Measurements from ENCODE around the gene PAFAH1B2.
"Not testable (repeated sequence)": the region's sequence is repeated elsewhere in the genome, so short reads cannot be mapped to it uniquely, and the experiment has no call there.

The PAFAH1B2 gene

DNA sequence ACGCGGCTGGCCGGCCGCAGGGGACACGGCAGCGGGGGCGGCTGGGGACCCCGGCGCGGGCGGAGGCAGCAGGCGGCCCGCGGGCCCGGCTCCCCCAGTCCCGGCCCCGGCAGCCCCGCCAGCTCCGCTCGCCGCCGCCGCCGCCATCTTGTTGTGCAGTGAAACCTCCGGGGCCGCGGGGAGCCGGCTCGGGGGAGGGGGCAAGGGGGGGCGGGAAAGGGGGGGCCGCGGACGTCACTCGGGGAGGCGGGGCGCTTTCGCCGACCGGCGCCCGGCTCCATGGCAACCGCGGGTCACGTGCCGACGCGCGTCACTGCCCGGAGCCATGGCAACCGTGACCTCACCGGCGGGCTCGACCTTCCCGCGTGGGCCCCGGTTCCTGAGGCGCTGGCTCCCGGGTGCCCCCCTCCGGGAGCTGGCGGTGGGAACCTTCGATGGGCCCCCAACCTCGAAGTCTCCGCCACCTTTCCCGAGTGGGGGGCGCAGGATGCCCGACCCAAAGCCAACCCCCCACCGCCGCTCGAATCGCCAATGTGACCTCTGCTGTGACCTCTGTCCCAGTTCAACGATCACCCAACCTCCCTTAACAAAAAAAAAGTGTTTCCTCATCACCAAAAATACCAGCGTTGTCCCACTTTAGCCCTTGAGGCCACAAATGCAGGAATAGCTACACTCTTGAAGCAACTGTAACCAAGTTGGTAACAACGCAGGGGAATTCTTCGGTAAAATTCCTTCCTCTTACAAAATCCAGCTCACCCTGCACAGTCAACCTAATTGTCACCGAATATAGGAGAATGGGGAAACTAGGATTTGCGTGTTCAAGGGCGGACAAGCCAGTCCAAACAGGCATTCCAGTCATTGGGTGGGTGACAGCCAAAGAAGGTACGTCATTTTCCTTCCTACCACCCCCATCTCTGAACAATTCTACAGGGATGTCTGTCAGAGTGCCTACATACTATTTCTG lies 45.5 kb upstream of the PAFAH1B2 start, which contains the start of gene SIK3:
Gene SIK3 (minus strand): TSS at position 160 of the 964 bp plus-strand sequence. CDS start 13 bp downstream, at position 147.
- DNase-seq (ENCODE audit: low read depth), result peak; percentile 39
- TF ChIP-seq, protein P1, sequence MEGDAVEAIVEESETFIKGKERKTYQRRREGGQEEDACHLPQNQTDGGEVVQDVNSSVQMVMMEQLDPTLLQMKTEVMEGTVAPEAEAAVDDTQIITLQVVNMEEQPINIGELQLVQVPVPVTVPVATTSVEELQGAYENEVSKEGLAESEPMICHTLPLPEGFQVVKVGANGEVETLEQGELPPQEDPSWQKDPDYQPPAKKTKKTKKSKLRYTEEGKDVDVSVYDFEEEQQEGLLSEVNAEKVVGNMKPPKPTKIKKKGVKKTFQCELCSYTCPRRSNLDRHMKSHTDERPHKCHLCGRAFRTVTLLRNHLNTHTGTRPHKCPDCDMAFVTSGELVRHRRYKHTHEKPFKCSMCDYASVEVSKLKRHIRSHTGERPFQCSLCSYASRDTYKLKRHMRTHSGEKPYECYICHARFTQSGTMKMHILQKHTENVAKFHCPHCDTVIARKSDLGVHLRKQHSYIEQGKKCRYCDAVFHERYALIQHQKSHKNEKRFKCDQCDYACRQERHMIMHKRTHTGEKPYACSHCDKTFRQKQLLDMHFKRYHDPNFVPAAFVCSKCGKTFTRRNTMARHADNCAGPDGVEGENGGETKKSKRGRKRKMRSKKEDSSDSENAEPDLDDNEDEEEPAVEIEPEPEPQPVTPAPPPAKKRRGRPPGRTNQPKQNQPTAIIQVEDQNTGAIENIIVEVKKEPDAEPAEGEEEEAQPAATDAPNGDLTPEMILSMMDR (IDR thresholded peaks at IDR 0.05; ENCODE audit: control insufficient read depth, extremely low read depth, insufficient read depth), result 0 out of 2 replicates have a peak, but pooled peaks have one; percentile 27
- peak within 1 kb of the TSS; percentile 61 for H3K4me3 ChIP-seq (ENCODE audit: low read depth, low read length)

DNA sequence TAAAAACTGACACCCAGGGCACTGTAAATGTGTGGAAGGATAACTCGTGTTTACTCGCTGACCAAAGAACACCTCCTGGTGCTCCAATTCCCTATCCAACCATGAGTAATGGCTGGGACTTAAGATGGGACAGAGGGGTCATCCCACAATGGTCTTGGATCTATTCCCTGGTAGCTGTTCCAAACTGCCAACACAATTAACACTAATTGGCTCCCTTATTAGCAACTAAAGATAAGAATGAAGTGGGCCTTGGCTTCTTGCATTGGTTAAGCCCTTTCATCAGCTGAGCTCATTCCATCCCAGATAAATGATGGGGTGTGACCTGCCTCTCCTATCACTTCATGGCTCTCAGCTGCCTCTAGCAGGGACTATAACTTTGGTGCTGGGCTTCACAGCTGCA lies 44.4 kb upstream of the PAFAH1B2 start:
- H3K4me3 ChIP-seq (ENCODE audit: low read depth, low read length), result no peak overlapping the region
- TF ChIP-seq, protein P1 (IDR thresholded peaks at IDR 0.05; ENCODE audit: control insufficient read depth, extremely low read depth, insufficient read depth), result no peak
- no peak for DNase-seq (ENCODE audit: low read depth)

DNA sequence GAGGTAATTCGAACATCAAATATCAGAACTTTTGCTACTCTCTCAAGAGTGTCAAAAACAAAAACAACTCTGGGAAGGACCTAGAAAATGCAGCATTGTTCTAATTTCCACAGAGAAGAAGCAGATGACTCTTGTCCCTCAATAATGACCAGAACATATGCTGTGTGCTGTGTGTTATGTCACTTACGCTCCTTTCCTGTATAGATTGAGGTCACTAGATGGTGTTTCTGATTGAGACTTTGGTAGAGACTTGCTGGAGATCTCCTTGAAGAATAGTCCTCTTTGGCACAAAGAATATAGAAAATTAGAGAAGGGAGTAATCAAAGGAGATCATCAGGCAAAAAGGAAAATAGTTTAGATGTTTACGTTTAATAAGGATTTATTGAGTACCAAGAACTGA lies 43.5 kb upstream of the PAFAH1B2 start:
- DNase-seq (ENCODE audit: low read depth), result no peak
- TF ChIP-seq, protein P1 (IDR thresholded peaks at IDR 0.05; ENCODE audit: control insufficient read depth, extremely low read depth, insufficient read depth), result no peak
- no peak overlapping the region for H3K4me3 ChIP-seq (ENCODE audit: low read depth, low read length)

DNA sequence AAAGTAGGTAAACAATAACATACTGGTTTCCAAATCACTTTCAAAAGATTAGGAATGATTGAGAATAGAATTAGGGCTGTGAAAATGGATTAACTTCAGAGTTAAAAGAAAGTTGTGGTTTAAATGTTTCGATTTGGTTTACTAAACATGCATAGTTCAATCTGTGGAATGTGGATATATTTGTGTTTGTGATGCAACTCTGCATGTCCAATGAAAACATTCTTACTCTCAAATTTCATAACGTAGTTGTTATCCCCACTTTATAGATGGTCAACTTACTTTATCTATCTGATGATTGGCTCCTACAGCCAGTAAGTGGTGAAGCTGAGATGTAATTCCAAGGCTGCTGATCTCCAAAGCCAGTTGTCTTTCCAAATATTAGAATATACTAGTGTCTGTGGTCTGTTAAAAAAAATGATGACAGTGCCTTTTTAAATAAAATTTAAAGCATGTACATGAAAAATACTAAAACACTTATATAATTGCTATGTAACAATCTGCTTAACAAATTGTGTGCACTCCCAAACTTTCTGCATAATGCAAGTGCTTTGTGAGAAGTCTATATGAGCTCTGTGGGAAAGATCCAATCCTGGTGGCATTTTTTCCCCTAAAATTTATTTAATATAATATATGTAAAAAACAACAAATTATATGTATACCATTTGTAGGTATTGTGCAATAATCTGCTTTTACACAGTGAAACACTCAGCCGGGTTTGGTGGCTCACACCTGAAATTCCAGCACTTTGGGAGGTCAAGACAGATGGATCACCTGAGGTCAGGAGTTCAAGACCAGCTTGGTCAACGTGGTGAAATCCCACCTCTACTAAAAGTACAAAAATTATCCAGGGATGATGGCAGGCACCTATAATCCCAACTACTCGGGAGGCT lies 36.1 kb upstream of the PAFAH1B2 start:
- no peak for DNase-seq (ENCODE audit: low read depth)
- no peak overlapping the region for H3K4me3 ChIP-seq (ENCODE audit: low read depth, low read length)
- TF ChIP-seq, protein P1 (IDR thresholded peaks at IDR 0.05; ENCODE audit: control insufficient read depth, extremely low read depth, insufficient read depth), result no peak

DNA sequence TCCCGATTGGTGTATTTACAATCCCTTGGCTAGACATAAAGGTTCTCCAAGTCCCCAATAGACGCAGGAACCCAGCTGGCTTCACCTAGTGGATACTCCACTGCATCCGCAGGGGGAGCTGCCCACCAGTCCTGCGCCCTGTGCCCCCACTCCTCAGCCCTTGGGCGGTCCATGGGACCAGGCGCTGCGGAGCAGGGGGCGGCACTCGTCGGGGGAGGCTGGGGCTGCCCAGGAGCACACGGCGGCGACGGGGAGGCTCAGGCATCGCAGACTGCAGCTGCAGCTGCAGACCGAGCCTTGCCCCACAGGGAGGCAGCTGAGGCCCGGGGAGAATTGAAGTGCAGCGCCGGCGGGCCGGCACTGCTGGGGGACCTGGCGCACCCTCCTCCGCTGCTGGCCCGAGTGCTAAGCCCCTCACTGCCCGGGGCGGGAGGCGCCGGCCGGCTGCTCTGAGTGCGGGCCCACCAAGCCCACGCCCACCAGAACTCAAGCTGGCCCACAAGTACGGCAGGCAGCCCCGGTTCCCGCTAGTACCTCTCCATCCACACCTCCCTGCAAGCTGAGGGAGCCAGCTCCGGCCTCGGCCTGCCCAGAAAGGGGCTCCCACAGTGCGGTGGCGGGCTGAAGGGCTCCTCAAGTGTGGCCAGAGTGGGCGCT lies 33.7 kb upstream of the PAFAH1B2 start:
- no peak for DNase-seq (ENCODE audit: low read depth)
- H3K4me3 ChIP-seq (ENCODE audit: low read depth, low read length), result no peak overlapping the region
- TF ChIP-seq, protein P1 (IDR thresholded peaks at IDR 0.05; ENCODE audit: control insufficient read depth, extremely low read depth, insufficient read depth), result no peak

DNA sequence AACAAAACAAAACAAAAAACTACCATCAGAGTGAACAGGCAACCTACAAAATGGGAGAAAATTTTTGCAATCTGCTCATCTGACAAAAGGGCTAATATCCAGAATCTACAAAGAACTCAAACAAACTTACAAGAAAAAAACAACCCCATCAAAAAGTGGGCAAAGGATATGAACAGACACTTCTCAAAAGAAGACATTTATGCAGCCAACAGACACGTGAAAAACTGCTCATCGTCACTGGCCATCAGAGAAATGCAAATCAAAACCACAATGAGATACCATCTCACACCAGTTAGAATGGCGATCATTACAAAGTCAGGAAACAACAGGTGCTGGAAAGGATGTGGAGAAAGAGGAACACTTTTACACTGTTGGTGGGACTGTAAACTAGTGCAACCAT lies 31.6 kb upstream of the PAFAH1B2 start:
- DNase-seq (ENCODE audit: low read depth); H3K4me3 ChIP-seq (ENCODE audit: low read depth, low read length): not testable (repeated sequence)

DNA sequence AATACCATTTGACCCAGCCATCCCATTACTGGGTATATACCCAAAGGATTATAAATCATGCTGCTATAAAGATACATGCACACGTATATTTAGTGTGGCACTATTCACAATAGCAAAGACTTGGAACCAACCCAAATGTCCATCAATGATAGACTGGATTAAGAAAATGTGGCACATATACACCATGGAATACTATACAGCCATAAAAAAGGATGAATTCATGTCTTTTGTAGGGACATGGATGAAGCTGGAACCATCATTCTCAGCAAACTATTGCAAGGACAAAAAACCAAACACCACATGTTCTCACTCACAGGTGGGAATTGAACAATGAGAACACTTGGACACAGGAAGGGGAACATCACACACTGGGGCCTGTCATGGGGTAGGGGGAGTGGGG lies 31.1 kb upstream of the PAFAH1B2 start:
- not testable (repeated sequence) for H3K4me3 ChIP-seq (ENCODE audit: low read depth, low read length); DNase-seq (ENCODE audit: low read depth)
